C4-2B (cell line): ENCODE data around the gene DUSP9.

Experiments used
- H3K27ac ChIP-seq: fragments of 450-650 bp; 2 replicates; pipeline ENCODE4 v1.5.1; 2017
- ZFX ChIP-seq: fragments of 450-650 bp; IDR thresholded peaks from 2 replicates; pipeline ENCODE4 v1.6.1; 2017
- TF ChIP-seq, protein P1 (sequence below): fragments of 450-650 bp; conservative IDR thresholded peaks from 2 replicates; pipeline ENCODE4 v1.5.1; 2017; ENCODE audit warnings: mild to moderate bottlenecking

The DUSP9 gene

DNA sequence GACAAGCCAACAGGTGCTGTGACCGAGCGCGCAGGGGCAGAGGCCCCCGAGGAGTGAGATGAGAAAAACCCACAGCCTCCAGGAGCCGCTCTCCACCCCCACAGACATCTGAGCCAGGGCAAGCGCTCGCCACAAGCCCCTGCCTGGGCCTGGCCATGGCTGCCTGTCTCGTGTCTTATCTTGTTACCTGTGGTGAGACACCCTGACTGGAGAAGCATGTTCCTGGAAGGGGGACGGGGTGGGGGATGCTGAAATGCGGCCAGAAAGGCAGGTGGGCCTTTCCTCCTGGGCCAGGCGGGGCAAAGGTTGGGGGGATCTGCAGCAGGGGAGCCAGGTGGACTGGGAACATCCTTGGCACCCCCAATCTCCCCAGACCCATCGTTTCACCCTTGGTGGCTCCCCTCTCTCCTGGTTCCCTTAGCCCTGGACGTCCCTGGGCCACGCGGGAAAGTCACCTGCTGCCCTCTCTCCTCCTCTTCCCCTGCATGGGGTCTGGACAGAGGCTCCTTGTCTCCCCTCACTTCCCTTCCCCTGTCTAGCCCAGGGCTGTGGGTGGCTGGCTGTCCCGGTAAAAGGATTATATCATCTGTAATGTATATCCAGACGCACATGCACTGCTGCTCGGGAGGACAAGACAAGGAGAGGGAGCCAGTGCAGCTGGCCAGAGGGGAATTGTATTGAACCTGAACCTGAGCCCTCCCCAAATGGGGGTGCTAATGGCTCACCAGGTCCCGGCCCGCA lies 8.4 kb upstream of the DUSP9 start:
- no peak overlapping the region for H3K27ac ChIP-seq
- TF ChIP-seq ZFX, result no peak
- TF ChIP-seq, protein P1, sequence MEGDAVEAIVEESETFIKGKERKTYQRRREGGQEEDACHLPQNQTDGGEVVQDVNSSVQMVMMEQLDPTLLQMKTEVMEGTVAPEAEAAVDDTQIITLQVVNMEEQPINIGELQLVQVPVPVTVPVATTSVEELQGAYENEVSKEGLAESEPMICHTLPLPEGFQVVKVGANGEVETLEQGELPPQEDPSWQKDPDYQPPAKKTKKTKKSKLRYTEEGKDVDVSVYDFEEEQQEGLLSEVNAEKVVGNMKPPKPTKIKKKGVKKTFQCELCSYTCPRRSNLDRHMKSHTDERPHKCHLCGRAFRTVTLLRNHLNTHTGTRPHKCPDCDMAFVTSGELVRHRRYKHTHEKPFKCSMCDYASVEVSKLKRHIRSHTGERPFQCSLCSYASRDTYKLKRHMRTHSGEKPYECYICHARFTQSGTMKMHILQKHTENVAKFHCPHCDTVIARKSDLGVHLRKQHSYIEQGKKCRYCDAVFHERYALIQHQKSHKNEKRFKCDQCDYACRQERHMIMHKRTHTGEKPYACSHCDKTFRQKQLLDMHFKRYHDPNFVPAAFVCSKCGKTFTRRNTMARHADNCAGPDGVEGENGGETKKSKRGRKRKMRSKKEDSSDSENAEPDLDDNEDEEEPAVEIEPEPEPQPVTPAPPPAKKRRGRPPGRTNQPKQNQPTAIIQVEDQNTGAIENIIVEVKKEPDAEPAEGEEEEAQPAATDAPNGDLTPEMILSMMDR, result no peak

DNA sequence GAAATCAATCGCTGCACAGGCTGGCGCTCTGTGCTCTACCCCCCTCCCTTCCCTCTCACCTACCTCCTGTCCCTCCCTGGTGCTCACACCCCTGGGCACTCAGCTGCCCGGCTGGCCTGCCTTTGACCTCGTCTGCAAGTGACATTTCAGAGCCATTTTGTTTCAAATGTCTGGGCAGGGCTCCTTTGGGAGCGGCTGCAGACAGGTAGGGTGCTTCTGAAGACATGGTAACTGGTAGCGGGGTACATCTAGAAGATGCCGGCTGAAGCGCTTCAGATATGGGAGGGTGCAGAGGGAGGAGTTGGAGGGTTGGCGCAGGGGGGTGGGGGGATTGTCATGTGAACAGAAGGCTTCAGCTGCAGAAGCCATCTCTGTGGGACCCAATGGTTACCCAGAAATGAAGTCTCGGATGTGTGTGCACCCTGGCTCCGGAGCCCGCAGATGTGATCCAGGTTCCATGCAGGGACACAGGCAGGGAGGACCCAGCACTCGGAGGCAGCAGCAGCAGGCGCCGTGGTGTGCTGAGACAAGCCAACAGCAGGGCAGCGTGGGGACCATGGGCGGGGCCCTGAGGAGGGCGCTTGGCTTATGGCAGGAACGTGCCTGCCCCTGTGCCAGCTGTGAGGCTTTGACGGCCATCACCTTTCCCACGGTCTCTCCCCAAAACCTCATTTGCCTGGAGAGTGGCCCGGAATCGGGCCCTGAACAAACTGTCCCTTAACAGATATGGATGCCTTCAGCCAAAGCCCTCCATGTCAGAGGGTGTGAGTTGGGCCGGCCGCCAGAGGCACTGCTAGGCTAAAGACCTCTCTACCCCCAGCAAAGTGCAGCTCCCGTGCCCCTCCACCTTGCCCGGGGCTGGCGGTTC lies 7.6 kb upstream of the DUSP9 start:
- no peak overlapping the region for H3K27ac ChIP-seq
- TF ChIP-seq, protein P1, result no peak
- TF ChIP-seq ZFX, result no peak

DNA sequence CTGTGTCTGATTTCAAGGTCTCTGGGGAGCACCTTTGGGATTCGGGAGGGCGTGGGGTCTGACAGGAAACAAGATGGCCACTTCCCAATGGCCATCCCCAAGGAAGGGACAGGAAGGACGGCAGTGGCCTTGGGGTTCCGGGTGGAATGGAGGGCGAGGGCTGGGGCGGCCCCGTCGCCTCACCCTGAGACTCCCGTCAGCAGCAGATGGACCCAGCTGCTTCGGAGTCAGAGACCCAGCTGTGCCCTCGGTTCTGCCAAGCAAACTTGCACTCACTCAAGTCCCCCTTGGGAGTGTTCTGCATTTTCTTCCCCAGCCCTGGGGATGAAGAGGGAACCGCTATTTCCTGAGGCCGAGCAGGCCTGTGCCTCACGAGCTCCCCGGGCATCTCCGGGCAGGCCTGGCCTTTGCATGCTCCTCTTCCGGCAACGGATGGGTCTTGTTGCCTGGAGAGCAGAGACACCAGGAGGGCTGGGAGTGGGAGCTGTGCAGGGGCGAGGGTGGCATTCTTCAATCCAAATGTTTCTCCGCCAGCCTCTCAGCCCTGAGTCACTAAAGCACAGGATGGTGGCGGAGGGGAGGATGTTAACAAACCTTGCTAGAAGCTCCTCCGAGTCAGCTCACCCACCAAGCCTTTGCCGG lies 6.8 kb upstream of the DUSP9 start:
- H3K27ac ChIP-seq, result no peak overlapping the region
- TF ChIP-seq ZFX, result no peak
- TF ChIP-seq, protein P1, result no peak

DNA sequence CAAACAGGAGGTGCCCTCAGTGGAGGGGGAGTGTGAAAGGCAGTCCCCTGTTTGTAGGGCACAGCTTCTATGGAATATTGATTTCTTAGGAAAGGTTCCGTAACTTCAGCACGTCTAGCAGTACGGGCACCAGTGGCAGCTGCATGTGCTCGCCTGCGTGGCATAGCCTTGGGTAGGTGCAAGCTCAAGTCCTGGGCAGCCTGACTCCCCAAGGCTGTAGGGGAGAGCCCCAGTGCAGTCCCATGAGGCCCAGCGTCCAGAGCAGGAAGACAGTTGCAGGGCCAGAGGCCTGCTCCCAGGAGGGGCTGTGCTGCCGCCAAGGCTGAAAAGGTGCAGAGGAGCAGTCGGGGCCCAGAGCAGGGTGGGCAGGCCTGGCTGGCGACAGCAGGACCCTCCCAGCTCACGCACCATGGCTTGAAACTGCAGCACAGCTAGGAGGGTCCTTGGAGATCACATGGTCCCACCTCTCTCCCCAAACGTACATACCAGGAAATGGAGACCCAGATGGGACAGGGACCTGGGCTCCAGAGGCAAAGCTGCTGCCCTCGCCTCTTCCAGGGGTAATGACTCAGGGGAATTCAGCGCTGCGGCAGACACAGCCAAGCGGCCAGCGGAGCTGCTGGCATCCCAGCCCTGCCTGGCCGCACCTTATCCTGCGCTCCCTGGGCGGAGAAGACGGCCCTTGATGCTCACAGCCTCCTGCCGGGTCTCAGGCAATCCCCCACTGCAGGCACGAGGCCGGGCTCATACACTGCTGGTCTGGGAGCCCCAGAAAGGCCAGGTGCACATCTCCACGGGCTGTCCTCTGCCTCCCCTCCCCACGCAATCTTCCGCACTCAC lies 6.0 kb upstream of the DUSP9 start:
- TF ChIP-seq ZFX, result no peak
- TF ChIP-seq, protein P1, result no peak
- no peak overlapping the region for H3K27ac ChIP-seq

GRCh38 chrX:153641627-153642026 lies 5.4 kb upstream of the DUSP9 start:
- H3K27ac ChIP-seq, result no peak overlapping the region
- TF ChIP-seq ZFX, result no peak
- TF ChIP-seq, protein P1, result no peak

GRCh38 chrX:153642051-153642654 lies 4.8 kb upstream of the DUSP9 start:
- no peak for TF ChIP-seq ZFX
- TF ChIP-seq, protein P1, result no peak

More at GRCh38 chrX:153642051-153642654, 4.8 kb upstream of the DUSP9 start:
- H3K27ac ChIP-seq, result no peak overlapping the region
